ENCODE results near the gene GORASP2. TPM values are rescaled to one million over a fixed set of nuclear protein-coding genes. Genes with fewer than 3 reads are reported as not detected.
A peak's percentile ranks its signal among the peaks of the same experiment; 100 is the strongest.

Gene GORASP2
- polyA plus RNA-seq, 3 donors, result 77.2 to 92.2 (median 84.6) TPM

GRCh38 chr2:170949415-170949814 lies 20.4 kb downstream of the GORASP2 start:
- DNase-seq, result no peak

GRCh38 chr2:170950221-170950761 lies 21.2 kb downstream of the GORASP2 start:
- DNase-seq, result no peak

GRCh38 chr2:170953941-170954340 lies 24.9 kb downstream of the GORASP2 start:
- no peak for DNase-seq

- no peak for DNase-seq
Observed at GRCh38 chr2:170963386-170963785, 34.3 kb downstream of the GORASP2 start.

- no peak for DNase-seq
Observed at GRCh38 chr2:170965446-170966225, 36.6 kb downstream of the GORASP2 start.

- no peak for DNase-seq
Observed at GRCh38 chr2:170966648-170967396, 37.8 kb downstream of the GORASP2 start.

- no peak for DNase-seq
Observed at GRCh38 chr2:170967553-170967952, 38.5 kb downstream of the GORASP2 start.

- DNase-seq, result no peak
Observed at GRCh38 chr2:170968205-170969003, 39.4 kb downstream of the GORASP2 start.

- DNase-seq, result no peak
Observed at GRCh38 chr2:170969030-170969429, 40.0 kb downstream of the GORASP2 start.

GRCh38 chr2:170969872-170970496 lies 40.9 kb downstream of the GORASP2 start:
- DNase-seq, result no peak

GRCh38 chr2:170971071-170971470 lies 42.0 kb downstream of the GORASP2 start:
- no peak for DNase-seq

- DNase-seq, result no peak
Observed at GRCh38 chr2:170972296-170973224, 43.5 kb downstream of the GORASP2 start.

- no peak for DNase-seq
Observed at GRCh38 chr2:170973225-170973491, 44.1 kb downstream of the GORASP2 start.

GRCh38 chr2:170973492-170974303 lies 44.6 kb downstream of the GORASP2 start:
- DNase-seq, result peak; percentile 85

GRCh38 chr2:170974304-170974993 lies 45.4 kb downstream of the GORASP2 start:
- DNase-seq, result no peak

- DNase-seq, result no peak
Observed at GRCh38 chr2:170975127-170975942, 46.3 kb downstream of the GORASP2 start.

- DNase-seq, result no peak
Observed at GRCh38 chr2:170975943-170976270, 46.9 kb downstream of the GORASP2 start.

- DNase-seq, result no peak
Observed at GRCh38 chr2:170984079-170984478, 55.0 kb downstream of the GORASP2 start.
